Measurements from ENCODE around the gene POLR3A. TPM values are rescaled to one million over a fixed set of nuclear protein-coding genes. Genes with fewer than 3 reads are reported as not detected.

Gene POLR3A
- total RNA-seq, 2 experiments from 2014 or later = 16.3 to 21.5 TPM

DNA sequence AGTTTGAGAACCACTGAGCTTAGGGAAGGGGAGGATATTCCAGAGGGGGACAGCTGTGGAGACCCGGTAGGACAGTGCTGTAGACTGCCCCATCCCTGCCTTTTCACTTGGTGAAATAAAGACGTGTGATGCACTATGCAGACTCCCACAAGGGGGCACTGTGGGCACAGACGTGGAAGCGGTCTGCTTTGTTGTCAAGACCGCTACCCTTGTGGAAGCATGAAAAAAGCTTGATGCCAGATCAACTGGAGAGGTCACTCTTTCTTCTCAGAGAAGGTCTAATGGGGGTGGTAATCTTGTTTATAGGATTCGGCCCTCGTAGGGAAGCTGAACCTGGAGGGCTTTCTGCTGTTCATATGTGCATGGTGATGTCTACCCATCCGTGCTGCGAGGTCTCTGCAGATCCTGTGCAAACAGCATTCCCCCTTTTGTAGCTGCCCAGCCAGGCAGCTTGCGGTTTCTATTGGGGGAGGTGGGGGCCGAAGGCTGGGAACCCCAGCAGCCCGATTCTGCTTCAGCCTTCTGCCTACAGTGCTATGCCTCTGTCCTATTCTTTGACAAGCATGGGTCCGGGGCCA lies 18.1 kb upstream of the POLR3A start:
- peak overlapping the region; percentile 33; the same call in 1 of the 2 replicates for H2AFZ ChIP-seq (ENCODE audit: low read length)
- no TSS peak for BruUV-seq (replicated peaks)
- intact Hi-C loops (cut with micrococcal nuclease; ENCODE audit: unreplicated experiment) = loop anchor here (1.0 to 5.0 kb wide), 4 partner anchors 256 to 1150 kb away; no protein-coding TSS in a partner anchor
- POLR2A ChIA-PET = interaction anchor here (1.1 to 1.8 kb wide), 3 partner anchors 11 to 1147 kb away, joined by 3 to 5 read pairs (median 4); partner anchors contain the start of gene RPS24
- CTCF ChIA-PET (ENCODE audit: unreplicated experiment) = interaction anchor here (0.5 to 1.1 kb wide), 2 partner anchors 28 to 1155 kb away, joined by 3 read pairs; no protein-coding TSS in a partner anchor
- H3K4me3 ChIP-seq (ENCODE audit: low read depth, low read length, poor library complexity, severe bottlenecking) = no peak overlapping the region
- no peaks in the 10 kb centered on the region for H4K20me1 ChIP-seq (ENCODE audit: insufficient read depth, low read length)
- no peak overlapping the region for H3K27ac ChIP-seq (ENCODE audit: low read depth, low read length, poor library complexity, severe bottlenecking)
- no peaks in the 10 kb centered on the region for H3K9me3 ChIP-seq (ENCODE audit: low read length)
- peak; percentile 86 for DNase-seq (ENCODE audit: low spot score)
- H3K4me1 ChIP-seq (ENCODE audit: insufficient read depth, low read length, poor library complexity, severe bottlenecking) = peaks cover 27% of the 10 kb centered on the region
- no peaks in the 10 kb centered on the region for H3K9me2 ChIP-seq (ENCODE audit: insufficient read depth, low read length)
- TF ChIP-seq EZH2phosphoT487 (IDR thresholded peaks at IDR 0.05; ENCODE audit: borderline replicate concordance, low read depth, low read length) = no peak
- TF ChIP-seq, protein P1, sequence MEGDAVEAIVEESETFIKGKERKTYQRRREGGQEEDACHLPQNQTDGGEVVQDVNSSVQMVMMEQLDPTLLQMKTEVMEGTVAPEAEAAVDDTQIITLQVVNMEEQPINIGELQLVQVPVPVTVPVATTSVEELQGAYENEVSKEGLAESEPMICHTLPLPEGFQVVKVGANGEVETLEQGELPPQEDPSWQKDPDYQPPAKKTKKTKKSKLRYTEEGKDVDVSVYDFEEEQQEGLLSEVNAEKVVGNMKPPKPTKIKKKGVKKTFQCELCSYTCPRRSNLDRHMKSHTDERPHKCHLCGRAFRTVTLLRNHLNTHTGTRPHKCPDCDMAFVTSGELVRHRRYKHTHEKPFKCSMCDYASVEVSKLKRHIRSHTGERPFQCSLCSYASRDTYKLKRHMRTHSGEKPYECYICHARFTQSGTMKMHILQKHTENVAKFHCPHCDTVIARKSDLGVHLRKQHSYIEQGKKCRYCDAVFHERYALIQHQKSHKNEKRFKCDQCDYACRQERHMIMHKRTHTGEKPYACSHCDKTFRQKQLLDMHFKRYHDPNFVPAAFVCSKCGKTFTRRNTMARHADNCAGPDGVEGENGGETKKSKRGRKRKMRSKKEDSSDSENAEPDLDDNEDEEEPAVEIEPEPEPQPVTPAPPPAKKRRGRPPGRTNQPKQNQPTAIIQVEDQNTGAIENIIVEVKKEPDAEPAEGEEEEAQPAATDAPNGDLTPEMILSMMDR (conservative IDR thresholded peaks at IDR 0.05; ENCODE audit: low read length) = peak; percentile 88
- H3K36me3 ChIP-seq (ENCODE audit: insufficient read depth, low read length) = peaks cover 14% of the 10 kb centered on the region
- no peaks in the 10 kb centered on the region for H3K79me2 ChIP-seq (ENCODE audit: insufficient read depth, low read depth, low read length)
- H3K4me2 ChIP-seq (ENCODE audit: low read length) = peak overlapping the region; percentile 28; the same call in 1 of the 2 replicates

DNA sequence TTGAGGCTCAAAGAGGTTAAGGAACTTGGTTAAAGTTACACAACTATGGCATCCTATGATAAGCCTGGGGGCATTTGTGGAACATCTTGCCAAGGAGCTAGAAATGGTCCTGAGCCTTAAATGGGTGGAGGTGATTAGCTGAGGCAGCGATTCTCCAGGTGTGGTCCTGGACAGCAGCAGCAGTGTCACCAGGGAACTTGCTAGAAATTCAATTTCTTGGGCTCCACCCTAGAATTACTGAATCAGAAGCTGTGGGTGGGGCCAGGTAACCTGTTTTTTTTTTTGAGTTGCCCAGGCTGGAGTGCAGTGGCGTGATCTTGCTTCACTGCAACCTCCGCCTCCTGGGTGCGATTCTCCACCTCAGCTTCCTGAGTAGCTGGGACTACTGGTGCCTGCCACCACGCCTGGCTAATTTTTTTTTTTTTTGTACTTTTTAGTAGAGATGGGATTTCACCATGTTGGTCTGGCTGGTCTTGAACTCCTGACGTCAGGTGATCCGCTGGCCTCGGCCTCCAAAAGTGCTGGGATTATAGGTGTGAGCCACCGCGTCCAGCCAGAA lies 17.5 kb upstream of the POLR3A start:
- no peak for DNase-seq (ENCODE audit: low spot score)
- H4K20me1 ChIP-seq (ENCODE audit: insufficient read depth, low read length) = no peaks in the 10 kb centered on the region
- TF ChIP-seq EZH2phosphoT487 (IDR thresholded peaks at IDR 0.05; ENCODE audit: borderline replicate concordance, low read depth, low read length) = no peak
- TF ChIP-seq, protein P1 (conservative IDR thresholded peaks at IDR 0.05; ENCODE audit: low read length) = no peak
- H3K79me2 ChIP-seq (ENCODE audit: insufficient read depth, low read depth, low read length) = no peaks in the 10 kb centered on the region
- no peak overlapping the region for H3K4me2 ChIP-seq (ENCODE audit: low read length)
- intact Hi-C loops (cut with micrococcal nuclease; ENCODE audit: unreplicated experiment) = loop anchor here (1.0 to 5.0 kb wide), 4 partner anchors 257 to 1151 kb away; no protein-coding TSS in a partner anchor
- H3K27ac ChIP-seq (ENCODE audit: low read depth, low read length, poor library complexity, severe bottlenecking) = no peak overlapping the region
- ChIA-PET POLR2A (interaction anchor here (0.7 to 1.8 kb wide), 5 partner anchors 10 to 1148 kb away, joined by 3 to 5 read pairs (median 4); partner anchors contain the start of gene RPS24), CTCF (ENCODE audit: unreplicated experiment) (interaction anchor here (0.5 to 1.1 kb wide), 3 partner anchors 27 to 1156 kb away, joined by 3 read pairs; no protein-coding TSS in a partner anchor)
- peaks cover 33% of the 10 kb centered on the region for H3K4me1 ChIP-seq (ENCODE audit: insufficient read depth, low read length, poor library complexity, severe bottlenecking)
- no peaks in the 10 kb centered on the region for H3K9me2 ChIP-seq (ENCODE audit: insufficient read depth, low read length)
- H3K36me3 ChIP-seq (ENCODE audit: insufficient read depth, low read length) = peaks cover 20% of the 10 kb centered on the region
- no peak overlapping the region for H2AFZ ChIP-seq (ENCODE audit: low read length)
- H3K4me3 ChIP-seq (ENCODE audit: low read depth, low read length, poor library complexity, severe bottlenecking) = no peak overlapping the region
- BruUV-seq (replicated peaks) = no TSS peak
- no peaks in the 10 kb centered on the region for H3K9me3 ChIP-seq (ENCODE audit: low read length)

All from OCI-LY7 (cell line).